ENCODE data around the gene TNS3.

TNS3 gene

GRCh38 chr7:47384755-47385535, 197.0 kb downstream of the TNS3 start:
- H3K27me3 Mint-ChIP-seq (ENCODE audit: low read depth), result no peaks in the 10 kb centered on the region
- H3K4me3 Mint-ChIP-seq, result no peak overlapping the region
- H3K4me1 Mint-ChIP-seq (ENCODE audit: low read depth), result no peaks in the 10 kb centered on the region
- H3K36me3 Mint-ChIP-seq (ENCODE audit: low read depth), result no peaks in the 10 kb centered on the region
- no peaks in the 10 kb centered on the region for H3K9me3 Mint-ChIP-seq
- no peak overlapping the region for H3K27ac Mint-ChIP-seq

- no peak overlapping the region for H3K27ac Mint-ChIP-seq
- no peaks in the 10 kb centered on the region for H3K9me3 Mint-ChIP-seq
- no peaks in the 10 kb centered on the region for H3K36me3 Mint-ChIP-seq (ENCODE audit: low read depth)
- H3K4me1 Mint-ChIP-seq (ENCODE audit: low read depth), result no peaks in the 10 kb centered on the region
- no peaks in the 10 kb centered on the region for H3K27me3 Mint-ChIP-seq (ENCODE audit: low read depth)
- H3K4me3 Mint-ChIP-seq, result no peak overlapping the region
These were observed 198.0 kb downstream of the TNS3 start for GRCh38 chr7:47383696-47384445.

- Mint-ChIP-seq H3K4me1 (ENCODE audit: low read depth) (no peaks in the 10 kb centered on the region), H3K36me3 (ENCODE audit: low read depth) (no peaks in the 10 kb centered on the region), H3K27ac (no peak overlapping the region), H3K9me3 (no peaks in the 10 kb centered on the region), H3K27me3 (ENCODE audit: low read depth) (no peaks in the 10 kb centered on the region), H3K4me3 (no peak overlapping the region)
These were observed 198.8 kb downstream of the TNS3 start for GRCh38 chr7:47383072-47383471.

GRCh38 chr7:47382200-47382599, 199.7 kb downstream of the TNS3 start:
- Mint-ChIP-seq H3K27me3 (ENCODE audit: low read depth) (no peaks in the 10 kb centered on the region), H3K27ac (no peak overlapping the region), H3K4me3 (no peak overlapping the region), H3K36me3 (ENCODE audit: low read depth) (no peaks in the 10 kb centered on the region), H3K9me3 (no peaks in the 10 kb centered on the region), H3K4me1 (ENCODE audit: low read depth) (no peaks in the 10 kb centered on the region)

GRCh38 chr7:47381134-47381495, 200.8 kb downstream of the TNS3 start:
- H3K36me3 Mint-ChIP-seq (ENCODE audit: low read depth), result no peaks in the 10 kb centered on the region
- no peak overlapping the region for H3K27ac Mint-ChIP-seq
- H3K27me3 Mint-ChIP-seq (ENCODE audit: low read depth), result no peaks in the 10 kb centered on the region
- no peak overlapping the region for H3K4me3 Mint-ChIP-seq
- H3K4me1 Mint-ChIP-seq (ENCODE audit: low read depth), result no peaks in the 10 kb centered on the region
- no peaks in the 10 kb centered on the region for H3K9me3 Mint-ChIP-seq

GRCh38 chr7:47380325-47381133, 201.4 kb downstream of the TNS3 start:
- Mint-ChIP-seq H3K4me1 (ENCODE audit: low read depth) (no peaks in the 10 kb centered on the region), H3K36me3 (ENCODE audit: low read depth) (no peaks in the 10 kb centered on the region), H3K27me3 (ENCODE audit: low read depth) (no peaks in the 10 kb centered on the region), H3K27ac (no peak overlapping the region), H3K4me3 (no peak overlapping the region), H3K9me3 (no peaks in the 10 kb centered on the region)

GRCh38 chr7:47379629-47380324, 202.1 kb downstream of the TNS3 start:
- Mint-ChIP-seq H3K9me3 (no peaks in the 10 kb centered on the region), H3K4me3 (no peak overlapping the region), H3K36me3 (ENCODE audit: low read depth) (no peaks in the 10 kb centered on the region), H3K27ac (no peak overlapping the region), H3K4me1 (ENCODE audit: low read depth) (no peaks in the 10 kb centered on the region), H3K27me3 (ENCODE audit: low read depth) (no peaks in the 10 kb centered on the region)

- no peak overlapping the region for H3K27ac Mint-ChIP-seq
- H3K9me3 Mint-ChIP-seq, result no peaks in the 10 kb centered on the region
- H3K4me1 Mint-ChIP-seq (ENCODE audit: low read depth), result no peaks in the 10 kb centered on the region
- no peaks in the 10 kb centered on the region for H3K36me3 Mint-ChIP-seq (ENCODE audit: low read depth)
- no peak overlapping the region for H3K4me3 Mint-ChIP-seq
- H3K27me3 Mint-ChIP-seq (ENCODE audit: low read depth), result no peaks in the 10 kb centered on the region
These were observed 203.0 kb downstream of the TNS3 start for GRCh38 chr7:47378728-47379395.

- Mint-ChIP-seq H3K9me3 (no peaks in the 10 kb centered on the region), H3K4me1 (ENCODE audit: low read depth) (no peaks in the 10 kb centered on the region), H3K36me3 (ENCODE audit: low read depth) (no peaks in the 10 kb centered on the region), H3K27ac (no peak overlapping the region), H3K27me3 (ENCODE audit: low read depth) (no peaks in the 10 kb centered on the region), H3K4me3 (no peak overlapping the region)
These were observed 204.2 kb downstream of the TNS3 start for GRCh38 chr7:47377741-47378140.

GRCh38 chr7:47376991-47377616, 204.8 kb downstream of the TNS3 start:
- no peaks in the 10 kb centered on the region for H3K36me3 Mint-ChIP-seq (ENCODE audit: low read depth)
- no peaks in the 10 kb centered on the region for H3K4me1 Mint-ChIP-seq (ENCODE audit: low read depth)
- no peaks in the 10 kb centered on the region for H3K27me3 Mint-ChIP-seq (ENCODE audit: low read depth)
- no peak overlapping the region for H3K4me3 Mint-ChIP-seq
- H3K9me3 Mint-ChIP-seq, result no peaks in the 10 kb centered on the region
- H3K27ac Mint-ChIP-seq, result no peak overlapping the region

- Mint-ChIP-seq H3K4me1 (ENCODE audit: low read depth) (no peaks in the 10 kb centered on the region), H3K9me3 (no peaks in the 10 kb centered on the region), H3K4me3 (no peak overlapping the region), H3K36me3 (ENCODE audit: low read depth) (no peaks in the 10 kb centered on the region), H3K27me3 (ENCODE audit: low read depth) (no peaks in the 10 kb centered on the region), H3K27ac (no peak overlapping the region)
These were observed 206.6 kb downstream of the TNS3 start for GRCh38 chr7:47375121-47375938.

- no peaks in the 10 kb centered on the region for H3K36me3 Mint-ChIP-seq (ENCODE audit: low read depth)
- H3K4me3 Mint-ChIP-seq, result no peak overlapping the region
- H3K27me3 Mint-ChIP-seq (ENCODE audit: low read depth), result no peaks in the 10 kb centered on the region
- no peak overlapping the region for H3K27ac Mint-ChIP-seq
- no peaks in the 10 kb centered on the region for H3K9me3 Mint-ChIP-seq
- no peaks in the 10 kb centered on the region for H3K4me1 Mint-ChIP-seq (ENCODE audit: low read depth)
These were observed 207.4 kb downstream of the TNS3 start for GRCh38 chr7:47374538-47374937.

- H3K27ac Mint-ChIP-seq, result no peak overlapping the region
- no peaks in the 10 kb centered on the region for H3K9me3 Mint-ChIP-seq
- H3K36me3 Mint-ChIP-seq (ENCODE audit: low read depth), result no peaks in the 10 kb centered on the region
- H3K27me3 Mint-ChIP-seq (ENCODE audit: low read depth), result no peaks in the 10 kb centered on the region
- H3K4me3 Mint-ChIP-seq, result no peak overlapping the region
- no peaks in the 10 kb centered on the region for H3K4me1 Mint-ChIP-seq (ENCODE audit: low read depth)
These were observed 207.9 kb downstream of the TNS3 start for GRCh38 chr7:47373871-47374451.

Measured in T-helper 1 cell treated with Interleukin-12 subunit alpha and Interleukin-12 subunit beta and Interleukin-4 antibody, amounts not matched to agents 30 μg/mL and 1 μg/mL, for 36 hours (primary cell).